GM12878 (cell line): ENCODE measurements around the gene OR1A1. TPM values are rescaled to one million over a fixed set of nuclear protein-coding genes. Genes with fewer than 3 reads are reported as not detected.

Experiments
- ATAC-seq: fragments of 200-7000 bp; cut with Tn5 transposase; 3 replicates; pipeline ENCODE4 v1.9.1; 2020; ENCODE audit warnings: mild to moderate bottlenecking, moderate library complexity
- BruUV-seq: library from RNA; stranded (reverse); fragments of 400-500 nt; replicated peaks from 2 replicates; lab custom pipeline; 2021; lab: Mats Ljungman, UMichigan
- CTCF ChIA-PET: fragments of 300-600 bp; sonication (Branson Sonifier 250); formaldehyde crosslinking; extraction: SDS; loops from one replicate; lab custom pipeline; 2021; ENCODE audit warnings: inconsistent platforms; lab: Yijun Ruan, JAX
- POLR2A ChIA-PET: fragments of 350-600 bp; formaldehyde crosslinking; extraction: SDS; loops from one replicate; lab custom pipeline; 2021; ENCODE audit warnings: inconsistent platforms; lab: Charles Lee
- RAD21 ChIA-PET: fragments of 300-600 bp; sonication (Branson Sonifier 250); formaldehyde crosslinking; loops from one replicate; lab custom pipeline; 2023; ENCODE audit warnings: antibody characterized with exemption; ENCODE audit not compliant: unreplicated experiment; lab: Charles Lee
- SMC1A ChIA-PET: fragments of 300-600 bp; sonication (Branson Sonifier 250); formaldehyde crosslinking; loops from one replicate; lab custom pipeline; 2023; ENCODE audit not compliant: unreplicated experiment, uncharacterized antibody; lab: Charles Lee
- DNase-seq: peaks from one replicate; pipeline ENCODE4 v3.0.0-alpha.2; 2011; ENCODE audit warnings: low read depth, low spot score
- FAIRE-seq: peaks from 3 replicates; lab custom pipeline; 2011; peaks lifted over from hg19 to GRCh38; lab: Jason Lieb, UNC
- H2AFZ ChIP-seq: 2 replicates; pipeline ENCODE4 v1.6.0; 2011; ENCODE audit warnings: low read depth, low read length, control low read depth; ENCODE audit not compliant: control insufficient read depth
- H3K27ac ChIP-seq: 2 replicates; pipeline ENCODE4 v1.5.1; 2011; ENCODE audit warnings: control low read depth; ENCODE audit not compliant: control insufficient read depth, insufficient read depth
- H3K27me3 ChIP-seq, 2 experiments: replicated peaks in 1 of 2; 2 replicates each; pipeline versions ENCODE4 v1.6.0 to v1.6.1; 2011; ENCODE audit warnings: low read length in 1 of 2; ENCODE audit not compliant: control insufficient read depth in 2 of 2, insufficient read depth in 2 of 2
- H3K36me3 ChIP-seq, 2 experiments: 2 replicates each; pipeline ENCODE4 v1.5.1; 2011; ENCODE audit warnings: low read length in 1 of 2; ENCODE audit not compliant: control insufficient read depth in 2 of 2, insufficient read depth in 2 of 2
- H3K4me1 ChIP-seq: 2 replicates; pipeline ENCODE4 v1.6.1; 2011; ENCODE audit warnings: mild to moderate bottlenecking, low read length, moderate library complexity, mixed read lengths; ENCODE audit not compliant: control insufficient read depth, insufficient read depth
- H3K4me2 ChIP-seq: 2 replicates; pipeline ENCODE4 v1.6.0; 2011; ENCODE audit warnings: control low read depth; ENCODE audit not compliant: control insufficient read depth, insufficient read depth
- H3K4me3 ChIP-seq: fragments of 200-600 bp; sonication (generic); 2 replicates; pipeline ENCODE4 v1.5.1; 2016
- H3K79me2 ChIP-seq: 2 replicates; pipeline ENCODE4 v1.6.0; 2011; ENCODE audit warnings: low read length; ENCODE audit not compliant: control insufficient read depth, insufficient read depth
- H3K9ac ChIP-seq: 2 replicates; pipeline ENCODE4 v1.8.0; 2011; ENCODE audit warnings: low read length, control low read depth, mixed read lengths; ENCODE audit not compliant: control insufficient read depth, insufficient read depth
- H3K9me3 ChIP-seq: replicated peaks from 3 replicates; pipeline ENCODE4 v1.5.1; 2011; ENCODE audit warnings: mild to moderate bottlenecking, low read length; ENCODE audit not compliant: control insufficient read depth, insufficient read depth
- H4K20me1 ChIP-seq: 2 replicates; pipeline ENCODE4 v1.6.0; 2011; ENCODE audit not compliant: control insufficient read depth, insufficient read depth
- BCL11A ChIP-seq: IDR thresholded peaks from 2 replicates; pipeline ENCODE4 v1.6.1; 2011; ENCODE audit warnings: low read depth, low read length
- BMI1 ChIP-seq: fragments of 450-650 bp; IDR thresholded peaks from 2 replicates; pipeline ENCODE4 v1.6.1; 2016; ENCODE audit warnings: mild to moderate bottlenecking, moderate library complexity, borderline replicate concordance
- BRCA1 ChIP-seq: IDR thresholded peaks from 2 replicates; pipeline ENCODE4 v1.6.1; 2011; ENCODE audit warnings: low read depth, low read length, improper control_type of control experiment
- CUX1 ChIP-seq: IDR thresholded peaks from 2 replicates; pipeline ENCODE4 v1.6.1; 2012; ENCODE audit warnings: improper control_type of control experiment, low read depth, low read length; ENCODE audit not compliant: insufficient replicate concordance
- E2F8 ChIP-seq: fragments of 450-650 bp; IDR thresholded peaks from 2 replicates; pipeline ENCODE4 v1.6.1; 2018; ENCODE audit warnings: mild to moderate bottlenecking, low read depth, moderate library complexity; ENCODE audit not compliant: partially characterized antibody
- ETV6 ChIP-seq, 2 experiments: fragments of 450-650 bp in 1 of 2; IDR thresholded peaks in 1 of 2; conservative IDR thresholded peaks in 1 of 2; 2 replicates each; pipeline ENCODE4 v1.6.1; 2014; ENCODE audit warnings: antibody characterized with exemption in 1 of 2, borderline replicate concordance in 1 of 2, low read depth in 1 of 2, mild to moderate bottlenecking in 1 of 2, moderate library complexity in 1 of 2
- EZH2 ChIP-seq: IDR thresholded peaks from 2 replicates; pipeline ENCODE4 v1.6.1; 2012; ENCODE audit warnings: low read depth, mild to moderate bottlenecking, control low read depth, inconsistent platforms, low read length, borderline replicate concordance; ENCODE audit not compliant: control insufficient read depth
- KDM1A ChIP-seq: fragments of 200-600 bp; sonication (generic); IDR thresholded peaks from 2 replicates; pipeline ENCODE4 v1.6.1; 2016; ENCODE audit warnings: borderline replicate concordance
- NFXL1 ChIP-seq: fragments of 450-650 bp; IDR thresholded peaks from 2 replicates; pipeline ENCODE4 v1.6.1; 2017; ENCODE audit warnings: antibody characterized with exemption, mild to moderate bottlenecking, borderline replicate concordance
- RAD51 ChIP-seq: fragments of 450-650 bp; IDR thresholded peaks from 2 replicates; pipeline ENCODE4 v1.6.1; 2016; ENCODE audit warnings: moderate library complexity, mild to moderate bottlenecking, inconsistent platforms
- SMARCA5 ChIP-seq: fragments of 450-650 bp; IDR thresholded peaks from 2 replicates; pipeline ENCODE4 v1.6.1; 2017; ENCODE audit warnings: mild to moderate bottlenecking
- TBL1XR1 ChIP-seq: IDR thresholded peaks from 2 replicates; pipeline ENCODE4 v1.6.1; 2012; ENCODE audit warnings: low read depth, low read length, improper control_type of control experiment
- USF1 ChIP-seq: IDR thresholded peaks from 2 replicates; pipeline ENCODE4 v1.6.1; 2011; ENCODE audit warnings: borderline replicate concordance, low read depth, mild to moderate bottlenecking, moderate library complexity, mixed read lengths, low read length; ENCODE audit not compliant: insufficient read depth; ENCODE audit errors: extremely low read length
- WGBS: methylation state at CpG from one replicate; pipeline ENCODE4 v1.1.6; 2016; ENCODE audit warnings: low lambda C conversion rate; ENCODE audit not compliant: insufficient replicate concordance, insufficient coverage; ENCODE audit errors: missing lambda C conversion rate; 5-methylcytosine and 5-hydroxymethylcytosine counted together
- in situ Hi-C: fragments of 300-500 bp; cut with MboI; formaldehyde crosslinking; loops from 9 replicates; pipeline ENCODE4 v1.14.3; 2018; ENCODE audit warnings: mixed read lengths
- intact Hi-C: fragments of 100-400 bp; cut with micrococcal nuclease; formaldehyde crosslinking; loops from one replicate; pipeline ENCODE4 v1.14.2; 2022; ENCODE audit not compliant: unreplicated experiment
- polyA plus RNA-seq, 11 experiments: library from polyadenylated mRNA; depleted of rRNA in 4 of 11; unstranded in 6 of 11; stranded (reverse) in 5 of 11; fragments of >200 nt; fragmentation: Nextera tagmentation in 4 of 11; fragmentation: Illumina TruSeq in 1 of 11; extraction: Ambion mirVana in 4 of 11; extraction: Trizol in 1 of 11; gene quantifications; 1 replicate in 1 of 11; 2 replicates in 10 of 11; pipeline versions ENCODE4 v1.2.1 to v1.2.3, GENCODE V29; 2011 to 2016; ENCODE audit warnings: inconsistent platforms in 2 of 11, missing spikeins in 2 of 11, low read depth in 1 of 11
- total RNA-seq, 4 experiments: library from RNA; depleted of rRNA in 3 of 4; stranded (reverse); fragments of >200 nt in 3 of 4; fragmentation: Illumina TruSeq in 1 of 4; extraction: Trizol in 1 of 4; gene quantifications; 2 replicates each; pipeline versions ENCODE4 v1.2.1 to v1.2.3, GENCODE V29; 2013 to 2021

Gene OR1A1
- total and polyA plus RNA-seq, 10 of the 15 experiments (the other 5 are each of a cell fraction or from before 2014, with no cell fraction given): not detected

- TF ChIP-seq BMI1 (no peak), E2F8 (no peak)
These were observed 14.4 kb downstream of the OR1A1 start (continued) for GRCh38 chr17:3221850-3222249.

GRCh38 chr17:3222505-3222904, 15.0 kb downstream of the OR1A1 start:
- no peaks in the 10 kb centered on the region for H3K36me3 ChIP-seq
- peak overlapping the region; percentile 22; the same call in 1 of the 2 replicates for H3K4me2 ChIP-seq
- no peak overlapping the region for H2AFZ ChIP-seq
- no peak for ATAC-seq
- no peaks in the 10 kb centered on the region for H4K20me1 ChIP-seq
- FAIRE-seq: peak; percentile 7
- no peaks in the 10 kb centered on the region for H3K27me3 ChIP-seq
- DNase-seq: no peak
- H3K27ac ChIP-seq: no peak overlapping the region
- POLR2A ChIA-PET: no interaction called here
- H3K9ac ChIP-seq: no peak overlapping the region
- no peaks in the 10 kb centered on the region for H3K9me3 ChIP-seq
- H3K4me3 ChIP-seq: no peak overlapping the region
- WGBS: 23% methylated on average over 2 of the region's 2 CpGs
- no peaks in the 10 kb centered on the region for H3K4me1 ChIP-seq
- SMC1A ChIA-PET: interaction anchor here (0.5 kb wide), 1 partner anchor 88 kb away, joined by 3 read pairs; no protein-coding TSS in a partner anchor
- no peak for TF ChIP-seq RAD51
- no peak for TF ChIP-seq EZH2
- no peak for TF ChIP-seq BRCA1
- no peak for TF ChIP-seq CUX1
- TF ChIP-seq BCL11A: no peak
- TF ChIP-seq TBL1XR1: no peak
- no peak for TF ChIP-seq ETV6 (conservative IDR thresholded peaks at IDR 0.05 in 1 of 2, IDR thresholded peaks at IDR 0.05 in 1 of 2; ENCODE audit: borderline replicate concordance in 1 of 2, low read depth in 1 of 2)
- no peak for TF ChIP-seq NFXL1
- no peak for TF ChIP-seq USF1
- no peak for TF ChIP-seq KDM1A
- TF ChIP-seq SMARCA5: no peak
- no TSS peak for BruUV-seq
- RAD21 ChIA-PET: no interaction called here
- CTCF ChIA-PET: no interaction called here
- no peaks in the 10 kb centered on the region for H3K79me2 ChIP-seq
- intact Hi-C loops (no loop called here), in situ Hi-C loops (no loop called here)
